ENCODE measurements around the gene CBARP. TPM values are rescaled to one million over a fixed set of nuclear protein-coding genes. Genes with fewer than 3 reads are reported as not detected.

CBARP gene
- total and polyA plus RNA-seq, 9 of the 15 experiments (the other 6 are each of a cell fraction or from before 2014, with no cell fraction given): 0.03 to 8.9 (median 1.2) TPM; not detected in 1

DNA sequence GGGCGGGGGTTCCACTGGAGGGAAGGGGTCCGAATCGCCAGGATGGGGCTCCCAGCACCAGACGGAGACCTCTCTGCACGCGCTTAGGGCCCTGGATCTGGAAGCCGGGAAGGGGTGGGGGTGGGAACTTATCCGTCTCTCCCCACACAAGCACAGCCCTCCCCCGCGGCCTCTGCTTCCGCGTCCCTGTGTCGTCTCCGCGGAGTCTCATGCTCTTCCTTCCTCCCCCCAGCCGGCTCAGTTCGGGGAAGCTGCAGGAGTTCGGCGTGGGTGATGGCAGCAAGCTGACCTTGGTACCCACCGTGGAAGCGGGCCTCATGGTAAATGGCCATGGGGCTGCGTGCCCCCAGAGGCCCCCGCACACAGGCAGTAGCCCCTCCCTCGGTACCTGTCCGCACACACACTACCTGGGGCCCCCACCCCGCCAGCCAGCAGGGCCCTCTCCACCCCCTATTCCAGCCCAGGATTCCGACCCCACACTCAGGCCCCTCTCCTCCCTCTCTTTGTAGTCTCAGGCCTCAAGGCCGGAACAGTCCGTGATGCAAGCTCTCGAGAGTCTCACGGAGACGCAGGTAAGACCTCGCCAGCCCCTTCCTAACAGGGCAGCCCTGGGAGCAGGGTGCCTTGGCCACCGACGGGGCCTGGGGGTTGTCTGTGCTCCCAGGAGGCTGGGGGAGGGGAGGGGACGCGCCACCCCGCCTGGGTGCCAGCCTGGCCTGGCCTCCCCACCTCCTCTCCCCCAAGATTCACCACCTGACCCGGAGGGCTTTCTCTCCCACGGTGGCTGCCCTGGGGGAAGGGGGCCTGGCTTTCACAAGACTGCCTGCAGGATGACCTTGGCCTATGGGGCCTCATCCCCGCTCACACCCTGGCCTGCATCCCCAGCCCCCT lies 13.8 kb upstream of the CBARP start (continued):
- TF ChIP-seq, protein P1, sequence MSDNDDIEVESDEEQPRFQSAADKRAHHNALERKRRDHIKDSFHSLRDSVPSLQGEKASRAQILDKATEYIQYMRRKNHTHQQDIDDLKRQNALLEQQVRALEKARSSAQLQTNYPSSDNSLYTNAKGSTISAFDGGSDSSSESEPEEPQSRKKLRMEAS (CRISPR knock-in tag; IDR thresholded peaks at IDR 0.05): 0 out of 2 replicates have a peak, but pooled peaks have one; percentile 17
- TF ChIP-seq ZNF699 (CRISPR knock-in tag; IDR thresholded peaks at IDR 0.05; ENCODE audit: insufficient replicate concordance) (no peak), EP400 (IDR thresholded peaks at IDR 0.05) (peak; percentile 68), CBX5 (IDR thresholded peaks at IDR 0.05; ENCODE audit: borderline replicate concordance, low read depth) (no peak), ZC3H8 (IDR thresholded peaks at IDR 0.05) (no peak), PML (IDR thresholded peaks at IDR 0.05; ENCODE audit: low read length) (no peak), TBL1XR1 (IDR thresholded peaks at IDR 0.05; ENCODE audit: low read length in 2 of 2) (peak in 1 of 2 experiments; percentile 30; a peak in 1 of 4 replicates), TCF7L2 (IDR thresholded peaks at IDR 0.05; ENCODE audit: low read depth, low read length) (no peak), ATF1 (CRISPR knock-in tag; IDR thresholded peaks at IDR 0.05) (no peak), ATF1 (tag; IDR thresholded peaks at IDR 0.05) (peak; percentile 40; the same call in 1 of the 2 replicates), LCOR (CRISPR knock-in tag; IDR thresholded peaks at IDR 0.05) (no peak), NRF1 (conservative IDR thresholded peaks at IDR 0.05 in 1 of 2, IDR thresholded peaks at IDR 0.05 in 1 of 2) (no peak; a peak in 1 of 4 replicates), ELF4 (CRISPR knock-in tag; IDR thresholded peaks at IDR 0.05) (no peak), NCOA6 (IDR thresholded peaks at IDR 0.05) (no peak), RAD51 (IDR thresholded peaks at IDR 0.05; ENCODE audit: borderline replicate concordance, low read depth) (no peak), EGR1 (conservative IDR thresholded peaks at IDR 0.05) (peak; percentile 73), XRCC4 (IDR thresholded peaks at IDR 0.05; ENCODE audit: extremely low read depth, insufficient read depth, insufficient read length) (no peak), STAT5A (IDR thresholded peaks at IDR 0.05; ENCODE audit: borderline replicate concordance, low read length) (no peak), NCOR1 (IDR thresholded peaks at IDR 0.05) (0 out of 2 replicates have a peak, but pooled peaks have one; percentile 5)
- TF ChIP-seq, protein P2, sequence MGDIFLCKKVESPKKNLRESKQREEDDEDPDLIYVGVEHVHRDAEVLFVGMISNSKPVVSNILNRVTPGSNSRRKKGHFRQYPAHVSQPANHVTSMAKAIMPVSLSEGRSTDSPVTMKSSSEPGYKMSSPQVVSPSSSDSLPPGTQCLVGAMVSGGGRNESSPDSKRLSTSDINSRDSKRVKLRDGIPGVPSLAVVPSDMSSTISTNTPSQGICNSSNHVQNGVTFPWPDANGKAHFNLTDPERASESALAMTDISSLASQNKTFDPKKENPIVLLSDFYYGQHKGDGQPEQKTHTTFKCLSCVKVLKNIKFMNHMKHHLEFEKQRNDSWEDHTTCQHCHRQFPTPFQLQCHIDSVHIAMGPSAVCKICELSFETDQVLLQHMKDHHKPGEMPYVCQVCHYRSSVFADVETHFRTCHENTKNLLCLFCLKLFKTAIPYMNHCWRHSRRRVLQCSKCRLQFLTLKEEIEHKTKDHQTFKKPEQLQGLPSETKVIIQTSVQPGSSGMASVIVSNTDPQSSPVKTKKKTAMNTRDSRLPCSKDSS (IDR thresholded peaks at IDR 0.05; ENCODE audit: low read depth, partially characterized antibody): no peak
- TF ChIP-seq, protein P3, sequence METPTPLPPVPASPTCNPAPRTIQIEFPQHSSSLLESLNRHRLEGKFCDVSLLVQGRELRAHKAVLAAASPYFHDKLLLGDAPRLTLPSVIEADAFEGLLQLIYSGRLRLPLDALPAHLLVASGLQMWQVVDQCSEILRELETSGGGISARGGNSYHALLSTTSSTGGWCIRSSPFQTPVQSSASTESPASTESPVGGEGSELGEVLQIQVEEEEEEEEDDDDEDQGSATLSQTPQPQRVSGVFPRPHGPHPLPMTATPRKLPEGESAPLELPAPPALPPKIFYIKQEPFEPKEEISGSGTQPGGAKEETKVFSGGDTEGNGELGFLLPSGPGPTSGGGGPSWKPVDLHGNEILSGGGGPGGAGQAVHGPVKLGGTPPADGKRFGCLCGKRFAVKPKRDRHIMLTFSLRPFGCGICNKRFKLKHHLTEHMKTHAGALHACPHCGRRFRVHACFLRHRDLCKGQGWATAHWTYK (CRISPR knock-in tag; IDR thresholded peaks at IDR 0.05): no peak
- TF ChIP-seq, protein P4, sequence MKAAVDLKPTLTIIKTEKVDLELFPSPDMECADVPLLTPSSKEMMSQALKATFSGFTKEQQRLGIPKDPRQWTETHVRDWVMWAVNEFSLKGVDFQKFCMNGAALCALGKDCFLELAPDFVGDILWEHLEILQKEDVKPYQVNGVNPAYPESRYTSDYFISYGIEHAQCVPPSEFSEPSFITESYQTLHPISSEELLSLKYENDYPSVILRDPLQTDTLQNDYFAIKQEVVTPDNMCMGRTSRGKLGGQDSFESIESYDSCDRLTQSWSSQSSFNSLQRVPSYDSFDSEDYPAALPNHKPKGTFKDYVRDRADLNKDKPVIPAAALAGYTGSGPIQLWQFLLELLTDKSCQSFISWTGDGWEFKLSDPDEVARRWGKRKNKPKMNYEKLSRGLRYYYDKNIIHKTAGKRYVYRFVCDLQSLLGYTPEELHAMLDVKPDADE (conservative IDR thresholded peaks at IDR 0.05; ENCODE audit: control insufficient read depth, low read depth, low read length): 0 out of 2 replicates have a peak, but pooled peaks have one; percentile 57
- TF ChIP-seq, protein P5, sequence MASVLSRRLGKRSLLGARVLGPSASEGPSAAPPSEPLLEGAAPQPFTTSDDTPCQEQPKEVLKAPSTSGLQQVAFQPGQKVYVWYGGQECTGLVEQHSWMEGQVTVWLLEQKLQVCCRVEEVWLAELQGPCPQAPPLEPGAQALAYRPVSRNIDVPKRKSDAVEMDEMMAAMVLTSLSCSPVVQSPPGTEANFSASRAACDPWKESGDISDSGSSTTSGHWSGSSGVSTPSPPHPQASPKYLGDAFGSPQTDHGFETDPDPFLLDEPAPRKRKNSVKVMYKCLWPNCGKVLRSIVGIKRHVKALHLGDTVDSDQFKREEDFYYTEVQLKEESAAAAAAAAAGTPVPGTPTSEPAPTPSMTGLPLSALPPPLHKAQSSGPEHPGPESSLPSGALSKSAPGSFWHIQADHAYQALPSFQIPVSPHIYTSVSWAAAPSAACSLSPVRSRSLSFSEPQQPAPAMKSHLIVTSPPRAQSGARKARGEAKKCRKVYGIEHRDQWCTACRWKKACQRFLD (CRISPR knock-in tag; IDR thresholded peaks at IDR 0.05): peak; percentile 54; the same call in 1 of the 2 replicates

Measured in K562 (cell line).